Activated CD8-positive, alpha-beta memory T cell treated with anti-CD3 and anti-CD28 coated beads, Interleukin-2, amount 10 ng/mL, durations not matched to agents 7 days and 5 days (primary cell): ENCODE results near the gene CCDC102A. TPM values are rescaled to one million over a fixed set of nuclear protein-coding genes. Genes with fewer than 3 reads are reported as not detected.

ENCODE experiments used
- ATAC-seq: fragments of 150-1000 bp; cut with Tn5 transposase; one replicate; pipeline ENCODE4 v1.10.0; 2021; ENCODE audit warnings: moderate library complexity
- CTCF ChIA-PET: fragments of 350-600 bp; sonication (Branson Sonifier 250); formaldehyde crosslinking; loops from one replicate; lab custom pipeline; 2021; ENCODE audit warnings: antibody characterized with exemption; lab: Charles Lee
- DNase-seq: peaks from one replicate; pipeline ENCODE4 v3.0.0-alpha.2; 2020
- H3K27ac Mint-ChIP-seq: one replicate; pipeline ENCODE4 v1.8.0; 2021; ENCODE audit warnings: mild to moderate bottlenecking, mixed read lengths
- H3K27me3 Mint-ChIP-seq: one replicate; pipeline ENCODE4 v1.8.0; 2021; ENCODE audit warnings: mixed read lengths
- H3K36me3 Mint-ChIP-seq: one replicate; pipeline ENCODE4 v1.8.0; 2021; ENCODE audit warnings: mild to moderate bottlenecking, mixed read lengths
- H3K4me1 Mint-ChIP-seq: one replicate; pipeline ENCODE4 v1.8.0; 2021; ENCODE audit warnings: mixed read lengths
- H3K4me3 Mint-ChIP-seq: one replicate; pipeline ENCODE4 v1.8.0; 2021; ENCODE audit warnings: mild to moderate bottlenecking, moderate library complexity, mixed read lengths
- H3K9me3 Mint-ChIP-seq: one replicate; pipeline ENCODE4 v1.8.0; 2022; ENCODE audit warnings: low read depth, mixed read lengths
- total RNA-seq, 2 experiments: library from RNA; stranded (reverse); gene quantifications; one replicate each; pipeline ENCODE4 v1.2.3, GENCODE V29; 2021

The CCDC102A gene
- total RNA-seq, 2 experiments from 2014 or later: 19.7 to 20.2 TPM

- no peak overlapping the region for H3K4me3 Mint-ChIP-seq
- H3K4me1 Mint-ChIP-seq: peaks cover 12% of the 10 kb centered on the region
- no peak overlapping the region for H3K27ac Mint-ChIP-seq
- no peaks in the 10 kb centered on the region for H3K27me3 Mint-ChIP-seq
- no peaks in the 10 kb centered on the region for H3K36me3 Mint-ChIP-seq
- no peaks in the 10 kb centered on the region for H3K9me3 Mint-ChIP-seq
- CTCF ChIA-PET: interaction anchor here (2.1 kb wide), 1 partner anchor 38 kb away, joined by 9 read pairs; no protein-coding TSS in a partner anchor
- DNase-seq (no peak), ATAC-seq (no peak)
Observed at GRCh38 chr16:57481421-57481820, 55.0 kb downstream of the CCDC102A start.

GRCh38 chr16:57480754-57481230 lies 55.6 kb downstream of the CCDC102A start:
- H3K9me3 Mint-ChIP-seq: no peaks in the 10 kb centered on the region
- peaks cover 16% of the 10 kb centered on the region for H3K4me1 Mint-ChIP-seq
- no peaks in the 10 kb centered on the region for H3K36me3 Mint-ChIP-seq
- ATAC-seq: no peak
- CTCF ChIA-PET: interaction anchor here (2.1 kb wide), 1 partner anchor 39 kb away, joined by 9 read pairs; no protein-coding TSS in a partner anchor
- no peak overlapping the region for H3K4me3 Mint-ChIP-seq
- no peak for DNase-seq
- H3K27ac Mint-ChIP-seq: no peak overlapping the region
- H3K27me3 Mint-ChIP-seq: no peaks in the 10 kb centered on the region

DNA sequence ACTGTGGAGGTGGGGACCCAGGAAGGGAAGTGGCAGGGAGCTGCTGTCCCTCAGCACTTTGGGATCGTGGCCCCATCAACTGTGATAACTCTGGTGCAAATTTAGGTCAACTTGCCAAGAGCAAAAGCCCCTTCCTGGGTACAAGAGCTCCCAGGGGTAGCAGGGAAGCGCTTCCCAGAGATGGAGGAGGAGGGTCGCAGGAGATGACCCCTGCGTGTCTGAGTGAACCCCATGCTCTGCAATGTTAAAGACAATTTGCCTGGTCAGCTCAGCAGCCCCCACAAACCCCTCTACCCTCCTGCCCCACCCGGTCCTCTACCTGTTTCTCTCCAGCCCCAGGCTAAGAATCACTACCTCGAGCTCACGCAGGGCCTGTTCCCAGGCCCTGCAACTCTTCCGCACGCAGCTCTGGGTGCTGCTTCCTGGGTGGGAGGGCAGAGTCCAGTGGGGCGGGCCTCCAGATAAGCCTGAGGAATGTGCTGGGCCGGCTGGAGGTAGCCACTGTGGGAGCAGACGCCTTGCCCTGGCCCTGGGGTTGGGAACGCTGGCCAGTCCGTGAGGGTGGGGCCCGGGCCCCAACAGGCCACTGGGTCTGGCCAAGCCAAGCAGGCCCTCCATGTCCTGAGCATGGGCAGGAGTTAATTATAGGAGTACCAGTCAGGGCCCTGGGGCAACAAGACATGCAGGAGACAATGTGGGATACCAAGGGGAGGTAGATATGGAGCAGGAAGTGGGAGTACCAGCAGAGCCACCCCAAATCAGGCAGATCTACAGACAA lies 56.2 kb downstream of the CCDC102A start:
- CTCF ChIA-PET: no interaction called here
- no peaks in the 10 kb centered on the region for H3K9me3 Mint-ChIP-seq
- H3K27me3 Mint-ChIP-seq: no peaks in the 10 kb centered on the region
- no peak for ATAC-seq
- no peak overlapping the region for H3K27ac Mint-ChIP-seq
- no peak overlapping the region for H3K4me3 Mint-ChIP-seq
- H3K4me1 Mint-ChIP-seq: peaks cover 14% of the 10 kb centered on the region
- H3K36me3 Mint-ChIP-seq: no peaks in the 10 kb centered on the region
- no peak for DNase-seq

DNA sequence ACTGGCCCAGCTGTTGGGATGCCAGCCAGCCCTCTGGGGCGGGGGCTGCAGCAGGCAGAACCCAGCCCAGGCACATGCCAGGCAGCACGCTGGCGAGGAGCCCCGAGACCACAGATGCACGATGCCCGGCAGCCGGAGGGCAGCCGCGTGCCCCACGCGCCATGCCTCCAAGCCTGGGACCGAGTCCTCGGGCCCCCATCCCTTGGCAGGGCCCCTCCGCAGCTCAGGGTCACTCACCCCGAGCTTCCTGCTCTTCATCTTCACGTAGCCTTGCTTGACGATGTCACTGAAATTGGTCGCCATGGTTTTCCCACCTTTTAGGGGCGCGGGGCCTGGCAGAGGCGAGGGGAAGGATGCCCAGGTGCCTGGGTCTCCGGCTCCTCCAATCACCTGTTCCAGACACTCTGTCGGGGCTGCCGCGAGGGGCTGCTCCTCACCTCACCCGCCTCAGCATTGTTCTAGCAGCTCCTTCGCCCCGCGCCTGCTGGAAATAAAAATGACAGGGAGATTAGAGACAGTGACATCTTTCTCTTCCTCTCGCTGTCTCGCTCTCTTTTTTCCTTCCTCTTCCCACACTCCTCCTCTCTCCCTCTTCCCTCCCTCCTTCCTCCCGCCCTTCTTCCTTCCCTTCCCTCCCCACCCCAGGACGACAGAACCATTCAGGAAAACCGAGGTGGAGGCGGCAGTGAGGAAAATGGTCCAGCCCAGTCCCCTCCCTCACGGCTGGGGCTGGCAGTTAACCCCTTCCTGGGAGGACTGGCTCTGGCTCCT lies 57.0 kb downstream of the CCDC102A start:
- Mint-ChIP-seq H3K36me3 (no peaks in the 10 kb centered on the region), H3K9me3 (no peaks in the 10 kb centered on the region), H3K4me3 (no peak overlapping the region), H3K27ac (no peak overlapping the region), H3K27me3 (no peaks in the 10 kb centered on the region), H3K4me1 (peaks cover 16% of the 10 kb centered on the region)
- CTCF ChIA-PET: no interaction called here
- ATAC-seq: no peak
- no peak for DNase-seq

DNA sequence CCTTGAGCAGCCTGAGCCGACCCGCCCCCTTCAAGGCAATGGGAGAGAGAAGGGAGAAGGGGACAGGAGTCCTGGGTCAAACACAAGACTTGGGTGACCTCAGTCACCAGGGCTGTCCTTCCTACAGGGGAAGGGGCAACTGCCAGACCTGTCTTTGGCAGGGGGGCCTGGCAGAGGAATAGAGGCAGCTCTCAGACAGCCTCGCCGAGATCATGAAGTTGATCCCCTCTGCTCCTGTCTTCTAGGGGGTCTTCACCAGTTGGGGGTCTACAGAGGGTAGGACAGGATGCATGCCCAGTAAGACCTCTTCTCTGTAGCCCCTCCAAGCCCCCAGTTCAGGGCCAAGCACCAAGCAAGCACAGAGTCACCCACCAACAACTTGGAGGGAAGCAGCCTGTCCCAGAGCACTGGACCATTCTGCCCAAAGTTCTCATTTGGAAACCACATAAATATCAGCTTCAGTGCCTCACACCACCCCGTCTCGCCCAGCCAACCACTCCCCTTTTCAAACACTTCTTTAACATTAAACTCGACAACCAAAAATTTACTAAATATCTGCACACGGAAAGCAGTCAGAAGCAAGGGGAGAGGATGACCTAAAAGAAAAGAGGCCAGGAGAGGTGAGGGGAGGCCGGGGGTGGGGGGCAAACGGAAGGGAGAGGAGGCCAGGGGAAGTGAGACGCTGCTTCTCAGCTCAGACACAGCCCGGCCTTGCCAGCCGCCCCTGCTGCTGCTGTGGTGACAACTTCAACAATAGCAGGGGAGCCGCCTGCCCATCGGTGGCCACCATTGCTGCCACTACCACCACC lies 57.8 kb downstream of the CCDC102A start:
- no peaks in the 10 kb centered on the region for H3K9me3 Mint-ChIP-seq
- peaks cover 16% of the 10 kb centered on the region for H3K4me1 Mint-ChIP-seq
- DNase-seq: no peak
- H3K27ac Mint-ChIP-seq: no peak overlapping the region
- H3K36me3 Mint-ChIP-seq: no peaks in the 10 kb centered on the region
- CTCF ChIA-PET: interaction anchor here (1.4 to 4.4 kb wide), 3 partner anchors 16 to 59 kb away, joined by 3 to 22 read pairs (median 17); partner anchors contain the start of gene POLR2C
- H3K27me3 Mint-ChIP-seq: no peaks in the 10 kb centered on the region
- no peak overlapping the region for H3K4me3 Mint-ChIP-seq
- no peak for ATAC-seq

DNA sequence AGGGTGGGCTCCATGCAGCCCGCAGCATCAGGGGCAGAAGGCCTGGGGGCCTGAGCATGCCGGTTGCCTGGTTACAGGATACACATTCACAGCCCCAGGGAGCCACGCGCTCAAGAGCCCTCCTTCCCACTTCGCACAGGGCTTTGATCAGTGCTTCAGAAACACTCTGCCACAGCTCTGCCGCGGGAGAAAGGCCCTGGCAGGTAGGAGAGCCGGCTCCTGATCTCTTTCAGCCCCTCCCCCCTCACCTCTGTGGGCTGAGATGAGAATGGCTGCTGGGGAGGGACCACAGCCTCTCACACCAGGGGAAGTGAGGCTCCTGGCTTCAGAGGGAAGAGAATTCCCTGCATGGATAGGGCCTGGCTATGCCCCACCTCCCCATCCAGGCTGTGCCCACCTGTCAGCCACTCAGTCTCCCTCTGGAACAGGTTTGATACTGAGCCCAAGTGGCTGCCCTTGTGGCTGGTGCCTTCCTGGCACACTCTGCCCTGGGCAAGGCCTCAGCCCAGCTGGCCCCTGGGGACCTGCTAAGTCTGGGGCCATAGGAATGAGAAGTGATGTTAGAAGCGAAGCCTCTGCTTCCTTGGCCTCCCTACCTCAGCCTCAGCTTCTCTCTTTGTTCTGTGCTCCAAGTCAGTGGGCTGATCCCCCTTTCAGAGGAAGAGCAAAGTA lies 58.7 kb downstream of the CCDC102A start:
- no peaks in the 10 kb centered on the region for H3K36me3 Mint-ChIP-seq
- CTCF ChIA-PET: interaction anchor here (1.4 to 4.4 kb wide), 3 partner anchors 15 to 60 kb away, joined by 3 to 22 read pairs (median 17); partner anchors contain the start of gene POLR2C
- no peaks in the 10 kb centered on the region for H3K9me3 Mint-ChIP-seq
- H3K27me3 Mint-ChIP-seq: no peaks in the 10 kb centered on the region
- no peak for ATAC-seq
- no peak overlapping the region for H3K27ac Mint-ChIP-seq
- H3K4me3 Mint-ChIP-seq: no peak overlapping the region
- DNase-seq: no peak
- peaks cover 16% of the 10 kb centered on the region for H3K4me1 Mint-ChIP-seq

- Mint-ChIP-seq H3K4me3 (no peak overlapping the region), H3K9me3 (no peaks in the 10 kb centered on the region), H3K36me3 (no peaks in the 10 kb centered on the region), H3K4me1 (peaks cover 16% of the 10 kb centered on the region), H3K27ac (peak overlapping the region; percentile 73), H3K27me3 (no peaks in the 10 kb centered on the region)
- CTCF ChIA-PET: interaction anchor here (0.7 to 4.4 kb wide), 8 partner anchors 14 to 176 kb away, joined by 3 to 22 read pairs (median 4); partner anchors contain the start of genes CIAPIN1, COQ9 and POLR2C
- ATAC-seq (no peak), DNase-seq (no peak)
Observed at GRCh38 chr16:57476546-57477410, 59.6 kb downstream of the CCDC102A start.

GRCh38 chr16:57475711-57476339 lies 60.5 kb downstream of the CCDC102A start:
- H3K27ac Mint-ChIP-seq: peak overlapping the region; percentile 73
- peaks cover 2% of the 10 kb centered on the region for H3K36me3 Mint-ChIP-seq
- peak overlapping the region; percentile 45 for H3K4me3 Mint-ChIP-seq
- DNase-seq: peak; percentile 93
- ATAC-seq: peak; percentile 99
- CTCF ChIA-PET: interaction anchor here (0.6 to 4.4 kb wide), 15 partner anchors 10 to 175 kb away, joined by 3 to 22 read pairs (median 4); partner anchors contain the start of genes CIAPIN1, COQ9, DOK4 and POLR2C
- peaks cover 16% of the 10 kb centered on the region for H3K4me1 Mint-ChIP-seq
- H3K27me3 Mint-ChIP-seq: no peaks in the 10 kb centered on the region
- H3K9me3 Mint-ChIP-seq: no peaks in the 10 kb centered on the region

DNA sequence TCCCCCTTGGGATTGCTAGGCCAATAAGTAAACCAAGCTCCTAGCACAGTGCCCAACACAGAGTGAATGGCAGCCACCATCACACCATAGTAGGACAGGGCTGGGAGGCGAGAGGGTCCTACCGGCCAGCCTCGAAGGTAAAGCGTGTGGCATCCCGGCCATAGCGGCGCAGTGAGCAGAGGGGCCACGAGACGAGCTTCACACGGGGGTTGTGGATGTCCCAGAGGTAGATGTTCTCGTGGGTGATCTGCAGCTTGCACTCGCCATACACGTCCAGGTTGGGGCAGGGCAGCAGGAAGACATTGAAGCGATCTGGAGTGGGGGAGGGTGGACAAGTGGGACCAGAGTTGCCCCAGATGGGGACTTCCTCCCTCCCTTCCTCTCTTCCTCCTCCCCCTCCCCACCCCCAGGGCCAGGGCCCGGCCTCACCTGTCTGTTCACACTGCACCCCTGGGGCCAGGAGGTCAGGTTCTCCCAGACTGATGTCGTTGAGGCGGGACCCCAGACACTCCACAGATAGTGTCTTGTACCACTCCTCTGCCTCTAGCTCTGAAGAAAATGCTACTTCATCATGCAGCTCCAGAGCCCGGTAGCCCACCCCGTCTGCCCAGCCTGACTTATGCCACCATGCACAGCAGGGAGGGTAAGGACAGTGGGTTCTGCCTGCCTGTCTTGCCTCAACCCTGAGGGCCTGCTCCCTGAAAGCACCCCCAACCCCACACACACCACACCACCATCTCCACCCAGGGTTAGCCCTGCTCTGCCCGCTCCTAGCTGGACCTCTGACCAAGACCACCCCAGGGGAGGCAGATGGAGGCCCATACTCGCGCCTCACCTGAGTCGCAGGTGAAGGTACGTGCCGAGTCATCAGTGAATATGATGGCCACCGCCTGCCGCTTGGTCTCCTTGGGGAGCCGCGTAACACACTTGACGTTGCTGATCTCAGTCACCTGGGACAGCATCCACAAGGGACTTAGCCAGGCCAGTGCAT lies 61.4 kb downstream of the CCDC102A start:
- H3K27ac Mint-ChIP-seq: peak overlapping the region; percentile 40
- CTCF ChIA-PET: interaction anchor here (0.6 to 4.4 kb wide), 16 partner anchors 9 to 174 kb away, joined by 3 to 22 read pairs (median 4); partner anchors contain the start of genes CIAPIN1, COQ9, DOK4 and POLR2C

DNA sequence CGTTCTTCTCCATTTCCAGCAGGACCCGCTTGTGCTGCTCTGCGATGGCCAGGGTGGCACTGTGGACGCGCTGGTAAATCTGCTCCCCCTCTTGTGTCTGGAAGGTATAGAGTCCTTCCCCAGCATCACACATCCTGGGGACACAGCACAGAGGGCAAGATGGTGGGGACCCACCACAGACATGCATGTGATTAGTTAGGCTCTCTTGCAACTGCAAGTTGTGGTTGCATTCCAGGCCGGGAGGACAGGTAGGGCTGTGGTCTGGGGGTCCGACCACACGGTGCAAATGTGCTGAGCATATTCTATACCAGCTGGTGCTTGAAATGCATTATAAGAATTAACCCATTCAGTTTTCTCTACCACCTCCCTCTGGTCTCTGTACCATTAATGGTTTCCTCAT lies 62.5 kb downstream of the CCDC102A start:
- H3K36me3 Mint-ChIP-seq: peaks cover 13% of the 10 kb centered on the region
- DNase-seq: no peak
- no peaks in the 10 kb centered on the region for H3K27me3 Mint-ChIP-seq
- CTCF ChIA-PET: interaction anchor here (1.2 to 4.4 kb wide), 4 partner anchors 13 to 57 kb away, joined by 3 to 22 read pairs (median 4); no protein-coding TSS in a partner anchor
- H3K27ac Mint-ChIP-seq: no peak overlapping the region
- no peak for ATAC-seq
- no peaks in the 10 kb centered on the region for H3K9me3 Mint-ChIP-seq
- peaks cover 14% of the 10 kb centered on the region for H3K4me1 Mint-ChIP-seq
- H3K4me3 Mint-ChIP-seq: no peak overlapping the region

More for the DNA sequence above, 61.4 kb downstream of the CCDC102A start:
- H3K4me1 Mint-ChIP-seq: peaks cover 16% of the 10 kb centered on the region
- ATAC-seq: no peak
- H3K36me3 Mint-ChIP-seq: peaks cover 5% of the 10 kb centered on the region
- no peak for DNase-seq
- H3K4me3 Mint-ChIP-seq: no peak overlapping the region
- H3K27me3 Mint-ChIP-seq: no peaks in the 10 kb centered on the region
- H3K9me3 Mint-ChIP-seq: no peaks in the 10 kb centered on the region
